Amygdala (tissue), 56 donors: ENCODE measurements around the gene MAP2K6.

ENCODE experiments used
- DNase-seq, 56 donors: peaks; one replicate each; lab custom pipeline; 2025; lab: John Stamatoyannopoulos, UW

Gene MAP2K6

DNA sequence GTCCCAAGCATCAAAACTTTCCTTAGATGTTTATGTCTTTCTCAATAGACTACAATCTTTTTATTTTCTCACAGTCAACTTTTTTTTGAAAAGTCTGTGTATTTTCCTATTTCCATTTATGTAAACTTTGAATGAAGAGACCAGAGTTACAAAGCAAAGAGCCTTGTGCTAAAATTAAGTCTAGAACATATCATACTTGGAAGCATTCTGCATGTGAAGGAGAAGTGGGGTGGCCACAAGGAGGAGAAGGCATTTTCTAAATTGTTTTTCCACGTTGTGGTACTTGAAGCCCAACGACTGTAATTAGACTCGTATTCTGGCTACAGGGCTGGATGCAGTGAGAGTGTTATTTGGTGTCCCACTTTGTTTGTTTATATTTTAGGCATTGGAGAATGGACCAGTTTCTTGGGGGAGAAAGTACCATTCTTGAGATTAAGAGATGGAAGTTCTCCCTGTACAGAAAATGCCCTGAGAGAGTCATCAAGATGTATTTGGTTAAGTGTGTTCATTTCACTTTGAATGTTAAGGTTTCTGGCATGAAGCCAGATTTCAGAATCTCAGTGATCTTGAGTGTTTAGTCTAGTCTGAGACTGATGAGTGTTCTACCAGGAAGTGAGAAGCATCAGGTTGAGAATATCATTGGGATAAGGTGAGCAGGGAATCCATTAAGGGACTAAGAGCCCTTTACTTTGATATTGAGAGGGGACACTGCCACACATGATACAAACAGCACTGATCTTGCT is 71.6 kb downstream of the MAP2K6 start:
- no peak for DNase-seq

DNA sequence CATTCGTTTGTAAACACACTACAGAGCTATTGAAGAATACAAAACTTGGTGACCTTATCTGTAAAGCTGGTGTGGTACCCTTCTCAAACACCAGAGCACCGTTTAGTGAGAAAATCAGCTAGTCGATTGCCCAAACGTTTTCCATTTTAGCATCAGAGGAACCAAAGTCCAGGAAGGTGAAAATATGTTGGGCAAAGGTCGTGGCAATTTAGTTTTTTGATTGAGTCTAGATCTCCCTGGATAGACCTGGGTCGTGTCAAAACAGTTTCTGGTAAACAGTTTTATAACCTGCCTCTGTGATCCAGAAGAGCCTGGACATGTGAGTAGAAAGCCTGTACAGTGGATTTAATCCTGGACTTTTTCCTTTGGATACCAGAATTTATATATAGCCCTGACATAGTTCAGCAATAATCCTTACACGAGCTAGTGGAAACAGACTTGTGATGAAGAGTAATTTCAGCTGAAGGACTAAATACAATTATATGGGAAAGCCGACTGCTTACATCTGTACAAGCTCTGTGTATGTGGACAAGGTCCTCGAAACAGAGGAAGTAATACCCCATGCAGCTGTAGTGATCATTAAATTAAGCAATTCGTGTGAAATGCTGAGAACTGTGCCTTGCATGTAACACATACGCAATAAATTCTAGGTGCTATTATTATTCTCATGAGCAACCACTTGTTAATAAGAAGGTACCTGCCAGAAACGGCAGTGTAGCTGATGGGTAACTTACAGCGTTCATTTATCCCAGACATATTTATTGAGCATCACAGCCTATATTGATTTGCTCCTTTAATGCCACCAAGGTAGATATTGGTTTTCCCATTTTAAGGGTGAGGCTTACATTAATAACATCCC is 72.5 kb downstream of the MAP2K6 start:
- no peak for DNase-seq

DNA sequence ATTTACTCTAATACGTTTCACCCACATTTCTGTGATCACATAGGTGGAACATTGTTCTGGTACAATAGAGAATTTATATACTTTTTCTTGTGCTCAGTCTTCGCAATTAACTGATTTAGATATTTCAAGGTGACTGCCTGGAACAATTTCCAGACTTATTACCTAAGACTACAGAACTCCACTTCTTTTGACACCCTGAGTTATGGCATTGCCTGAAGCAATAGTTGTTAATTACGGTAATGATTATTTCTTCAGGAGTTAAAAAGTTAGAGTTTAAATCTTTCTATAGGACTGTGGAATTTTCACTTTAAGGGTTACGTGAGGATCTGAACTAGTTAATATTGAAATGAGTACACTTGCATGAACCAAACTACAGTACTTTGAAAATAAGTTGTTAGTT is 74.8 kb downstream of the MAP2K6 start:
- no peak for DNase-seq

DNA sequence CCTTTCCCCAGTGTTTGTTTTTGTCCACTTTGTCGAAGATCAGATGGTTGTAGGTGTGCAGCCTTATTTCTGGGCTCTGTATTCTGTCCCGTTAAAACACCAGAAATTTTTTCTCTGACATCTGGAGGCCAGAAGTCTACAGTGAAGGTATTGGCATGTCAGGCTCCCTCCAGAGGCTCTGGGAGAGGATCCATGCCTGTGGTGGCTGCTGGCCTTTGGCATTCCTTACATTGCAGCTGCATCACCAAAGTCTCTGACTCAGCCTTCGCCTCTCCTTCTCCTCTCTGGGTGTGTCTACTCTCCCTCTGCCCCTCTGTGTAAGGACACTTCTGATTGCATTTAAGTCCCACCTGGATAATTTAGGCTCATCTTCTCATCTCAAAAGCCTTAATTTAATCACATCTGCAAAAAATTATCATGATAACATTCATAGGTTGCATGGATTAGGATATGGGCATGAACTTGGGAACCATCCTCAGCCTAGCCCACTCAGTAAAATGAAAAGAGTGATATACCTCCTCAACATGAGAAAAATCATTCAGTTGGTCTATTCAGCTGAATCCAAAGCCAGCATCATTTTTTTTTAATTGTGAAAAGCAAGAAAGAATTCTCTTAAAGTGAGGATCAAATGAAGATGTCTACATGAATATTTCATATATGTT is 78.0 kb downstream of the MAP2K6 start:
- no peak for DNase-seq

DNA sequence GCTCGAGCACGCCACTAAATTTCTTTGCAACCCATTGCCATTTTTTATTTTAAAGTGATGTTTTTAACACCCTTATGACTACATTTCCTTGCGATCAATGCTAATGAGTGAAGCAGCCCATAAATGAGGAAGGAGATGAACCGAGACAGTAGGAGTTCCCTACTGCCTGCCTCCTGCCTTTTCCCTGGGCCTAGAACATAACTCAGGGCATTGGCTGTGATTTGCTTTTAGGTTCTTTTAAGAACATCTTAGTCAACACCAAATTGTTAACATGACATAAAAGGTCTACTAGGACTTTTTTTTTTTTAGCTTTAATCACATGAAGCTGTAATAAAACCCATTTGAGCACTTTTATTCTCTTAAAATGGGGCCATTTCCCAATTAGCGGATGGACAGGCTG is 81.3 kb downstream of the MAP2K6 start:
- DNase-seq = no peak

DNA sequence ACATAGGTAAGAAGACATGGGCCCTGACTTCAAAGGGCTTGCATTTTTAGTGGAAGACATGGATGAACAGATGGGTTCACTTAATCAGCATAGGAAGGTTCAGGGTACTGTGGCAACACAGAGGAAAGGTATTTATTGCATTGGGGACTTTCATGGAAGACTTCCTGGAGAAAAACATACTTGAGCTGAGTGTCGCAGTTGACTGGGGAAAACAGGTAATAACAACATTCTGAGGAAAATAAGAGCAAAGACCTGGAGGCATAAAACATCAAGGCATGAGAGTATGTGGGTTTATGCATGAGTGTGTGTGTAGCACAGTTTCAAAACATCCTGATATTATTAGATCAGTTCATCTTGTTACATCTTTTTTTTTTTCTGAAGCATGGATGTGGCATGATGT is 82.7 kb downstream of the MAP2K6 start:
- no peak for DNase-seq

DNA sequence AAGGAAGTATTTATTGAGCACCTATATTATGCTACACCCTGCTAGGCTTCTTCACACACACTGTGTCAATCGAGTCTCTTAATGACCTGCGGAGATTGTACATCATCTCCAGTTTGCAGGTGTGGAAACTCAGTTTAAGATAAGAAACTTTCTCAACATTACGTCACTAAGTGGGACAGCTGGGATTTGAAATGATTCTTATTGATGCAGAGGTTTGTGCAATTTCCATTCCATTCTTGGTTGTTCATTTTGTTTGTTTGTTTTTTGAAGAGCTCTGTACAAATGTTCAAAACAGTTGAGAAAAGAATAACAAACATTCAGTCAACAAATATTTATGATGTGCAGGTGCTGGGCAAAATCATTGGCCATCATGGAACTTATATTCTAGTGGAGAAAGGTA is 84.8 kb downstream of the MAP2K6 start:
- DNase-seq = no peak

DNA sequence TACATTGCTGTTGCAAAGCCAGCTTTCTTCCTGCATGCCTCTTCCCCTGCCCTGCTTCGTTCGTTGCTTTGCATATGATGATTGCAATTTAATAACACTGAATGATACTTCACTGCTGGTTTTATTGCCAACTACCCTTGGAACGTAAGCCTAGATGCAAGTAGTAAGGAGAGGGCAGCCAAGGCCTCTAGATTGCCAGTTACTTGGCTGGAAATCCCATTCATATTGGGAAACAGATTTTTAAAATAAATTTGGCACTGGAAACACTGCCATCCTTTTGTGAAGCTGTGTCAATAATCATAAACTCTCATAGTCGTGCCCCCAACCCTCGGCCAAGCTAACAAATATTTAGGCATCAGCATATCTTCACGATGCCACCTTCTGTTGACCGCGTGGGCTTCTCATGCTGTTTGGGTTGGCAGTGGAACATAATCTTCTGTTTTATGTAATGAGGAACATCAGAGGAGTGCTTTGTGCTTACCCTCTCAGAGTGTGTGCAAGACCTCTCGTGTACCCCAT is 86.5 kb downstream of the MAP2K6 start:
- peak in 4 of 56 donors; percentile 11 to 31 (median 15) for DNase-seq

DNA sequence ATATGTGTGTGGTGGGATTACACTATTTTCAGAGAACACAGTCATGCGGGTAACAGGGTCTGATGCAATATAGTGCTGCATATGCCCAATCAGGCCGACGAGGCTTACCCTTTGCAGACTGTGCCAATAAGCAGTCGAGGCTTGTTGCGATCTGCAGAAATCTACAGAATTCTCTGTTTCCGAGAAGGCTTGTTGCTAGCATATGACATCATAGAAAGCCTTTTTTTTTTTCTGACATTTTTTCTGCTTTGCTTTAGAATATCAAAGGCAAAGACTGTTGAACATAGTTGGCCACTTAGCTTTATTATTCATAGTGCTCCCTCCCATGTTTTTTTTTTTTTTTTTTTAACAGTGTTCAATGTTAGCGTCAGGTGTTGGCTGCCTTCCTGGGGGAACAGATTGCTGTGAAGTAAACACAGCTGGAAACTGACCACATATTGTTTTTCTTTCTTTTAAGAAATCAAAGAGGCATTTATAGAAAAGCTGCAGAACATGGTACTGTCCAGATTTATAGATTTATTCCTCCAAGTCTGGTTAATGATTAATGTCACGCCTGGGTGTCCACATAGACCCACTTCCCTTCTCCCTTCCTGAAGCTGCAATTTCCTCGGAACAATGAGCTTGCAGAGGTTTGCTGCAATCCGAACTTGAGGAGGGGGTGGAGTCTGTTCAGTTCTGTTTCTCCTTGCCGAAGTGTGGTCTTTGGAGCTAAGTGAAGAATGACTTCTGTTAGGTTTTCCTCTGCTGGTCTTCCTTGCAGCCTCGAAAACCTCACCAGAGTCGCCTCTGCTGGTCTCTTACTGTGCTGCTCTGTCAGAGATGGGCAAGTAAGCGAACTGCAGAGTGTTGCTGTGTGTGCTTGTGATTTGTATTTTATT is 87.3 kb downstream of the MAP2K6 start:
- DNase-seq = peak in 26 of 56 donors; percentile 3 to 50 (median 10)

DNA sequence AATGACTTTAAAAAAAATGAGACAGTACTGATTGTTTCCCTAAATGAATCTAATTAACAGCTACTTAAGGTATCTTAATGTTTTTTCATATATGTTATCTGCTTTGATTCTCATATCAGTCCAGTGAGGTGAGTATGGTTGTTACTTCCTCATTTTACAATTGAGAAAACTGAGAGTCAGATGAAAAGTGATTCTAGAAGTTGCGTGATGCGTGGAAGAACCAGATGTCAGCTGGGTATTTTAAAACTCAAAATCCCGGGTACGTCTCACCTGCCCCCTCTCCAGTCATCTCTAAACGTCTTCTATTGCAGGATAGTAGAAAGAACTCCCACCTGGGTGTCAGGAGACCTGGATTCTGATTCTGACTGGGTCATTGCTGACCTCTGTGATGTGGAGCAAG is 89.2 kb downstream of the MAP2K6 start:
- DNase-seq = no peak

DNA sequence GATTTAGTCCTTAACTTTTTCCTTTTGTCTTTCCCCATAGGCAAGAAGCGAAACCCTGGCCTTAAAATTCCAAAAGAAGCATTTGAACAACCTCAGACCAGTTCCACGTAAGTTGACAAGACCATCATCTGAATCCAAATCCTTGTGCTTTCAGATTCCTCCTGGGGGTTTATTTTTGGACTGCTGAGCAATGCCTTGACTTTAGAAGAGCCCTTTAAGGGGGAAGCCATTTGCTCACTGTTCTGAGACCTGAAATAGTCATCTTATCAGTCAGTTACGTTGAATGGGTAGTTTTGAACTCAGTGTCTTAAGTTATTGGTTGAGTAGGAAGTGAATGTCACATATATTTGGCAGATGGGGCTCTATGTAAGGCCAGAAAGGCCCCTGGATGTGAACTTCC is 91.2 kb downstream of the MAP2K6 start:
- no peak for DNase-seq

DNA sequence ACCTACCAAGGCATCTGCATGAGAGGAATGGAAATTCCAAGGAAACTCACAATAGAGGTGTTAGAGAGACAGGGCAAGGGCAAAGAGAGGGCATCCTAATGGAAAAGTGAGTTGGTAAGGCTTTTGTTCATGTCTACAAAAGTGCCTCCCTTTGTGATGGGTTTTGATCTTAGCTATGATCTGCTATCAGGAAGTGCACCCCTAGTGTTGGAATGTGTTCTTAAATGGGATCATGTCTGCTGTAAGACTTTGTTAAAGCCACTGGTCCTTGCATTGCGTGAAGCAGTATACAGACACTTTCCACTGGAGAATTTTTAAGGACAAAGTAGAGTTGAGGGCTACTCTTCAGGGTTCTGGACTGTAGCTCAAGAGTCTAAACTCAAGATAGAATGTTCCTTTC is 92.0 kb downstream of the MAP2K6 start:
- no peak for DNase-seq

DNA sequence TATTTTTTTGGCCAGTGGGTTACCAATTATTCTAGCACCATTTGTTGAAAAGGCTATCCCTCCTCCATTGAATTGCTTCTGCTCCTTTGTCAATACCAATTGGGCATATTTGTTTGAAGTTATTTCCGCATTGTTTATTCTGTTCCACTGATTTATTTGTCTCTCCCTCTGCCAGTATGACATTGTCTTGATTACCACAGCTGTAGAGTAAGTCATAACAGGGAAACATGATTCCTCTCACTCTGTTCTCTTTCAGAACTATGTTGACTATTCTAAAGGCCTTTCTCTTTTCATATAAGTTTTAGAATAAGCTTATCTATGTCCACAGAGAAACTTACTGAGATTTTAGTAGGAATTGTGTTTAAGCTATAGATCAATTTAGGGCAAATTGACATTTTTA is 94.3 kb downstream of the MAP2K6 start:
- no peak for DNase-seq

DNA sequence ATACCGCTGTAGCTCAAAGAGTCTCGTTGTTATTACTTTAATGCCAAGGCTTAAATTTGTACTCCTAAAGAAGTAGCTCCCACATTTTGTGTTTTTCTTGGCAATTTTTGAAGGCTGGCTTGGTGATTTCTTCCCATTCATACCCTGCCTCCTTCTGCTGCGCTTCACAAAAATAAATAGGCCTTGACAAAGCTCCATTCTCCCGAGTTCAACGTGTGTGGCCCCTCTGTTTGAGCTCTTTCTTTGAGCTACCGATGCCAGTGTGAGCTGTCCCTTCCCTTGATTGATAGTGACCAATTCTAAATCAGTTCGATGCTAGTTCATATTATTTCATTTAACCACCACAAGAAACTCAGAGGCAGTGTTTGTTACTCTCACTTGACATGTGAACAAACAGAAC is 96.8 kb downstream of the MAP2K6 start:
- peak in 1 of 56 donors; percentile 5 for DNase-seq

DNA sequence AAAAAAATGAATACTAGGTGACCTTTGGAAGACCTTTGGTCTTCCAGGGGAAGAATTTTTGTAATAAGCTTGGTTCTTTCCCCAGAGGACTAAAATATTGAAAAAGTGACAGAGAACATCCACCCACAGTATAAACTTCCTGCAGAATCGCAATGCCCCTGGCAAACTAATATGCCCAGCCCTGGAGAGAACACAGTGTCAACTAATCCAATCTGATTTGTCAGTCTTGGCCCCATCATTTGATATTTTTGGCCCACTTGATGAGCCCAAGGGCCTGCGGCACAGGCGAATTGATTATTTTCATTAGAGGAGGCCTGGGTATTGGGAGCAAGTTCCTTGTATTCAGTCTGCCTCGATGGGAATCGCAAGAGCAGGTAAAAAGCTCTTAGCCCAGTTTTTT is 98.4 kb downstream of the MAP2K6 start:
- no peak for DNase-seq

DNA sequence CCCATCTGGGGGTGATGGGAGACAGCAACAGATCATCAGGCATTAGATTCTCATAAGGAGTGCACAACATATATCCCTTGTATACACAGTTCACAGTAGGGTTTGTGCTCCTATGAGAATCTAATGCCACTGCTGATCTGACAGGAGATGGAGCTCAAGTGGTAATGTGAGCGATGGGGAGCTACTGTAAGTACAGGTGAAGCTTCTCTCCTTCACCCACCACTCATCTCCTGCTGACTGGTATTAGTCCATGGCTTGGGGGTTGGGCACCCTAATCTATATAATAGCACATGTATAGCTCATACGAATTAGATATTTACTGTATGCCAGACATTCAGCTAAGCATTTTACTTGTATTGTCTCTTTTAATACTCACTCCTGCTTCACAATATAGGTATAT is 101.7 kb downstream of the MAP2K6 start:
- DNase-seq = no peak

DNA sequence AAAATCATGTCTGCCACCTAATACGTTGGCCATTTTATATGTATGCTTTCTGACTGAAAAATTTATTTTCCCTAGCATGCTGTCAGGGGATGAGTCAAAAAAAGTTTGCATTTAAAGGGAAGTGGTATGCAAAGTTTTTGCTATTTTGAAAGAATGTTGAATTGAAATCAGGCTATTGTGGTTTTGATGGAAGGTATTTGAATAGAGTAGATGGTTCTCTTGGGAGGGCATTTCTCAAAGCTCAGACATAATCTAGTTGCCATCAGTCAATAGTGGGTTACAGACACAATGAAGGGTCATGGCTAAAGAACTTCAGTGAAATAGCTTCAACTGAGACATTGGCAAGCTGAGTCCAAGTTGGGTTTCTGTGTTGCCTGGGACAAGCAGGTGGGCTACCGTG is 102.4 kb downstream of the MAP2K6 start:
- DNase-seq = no peak

DNA sequence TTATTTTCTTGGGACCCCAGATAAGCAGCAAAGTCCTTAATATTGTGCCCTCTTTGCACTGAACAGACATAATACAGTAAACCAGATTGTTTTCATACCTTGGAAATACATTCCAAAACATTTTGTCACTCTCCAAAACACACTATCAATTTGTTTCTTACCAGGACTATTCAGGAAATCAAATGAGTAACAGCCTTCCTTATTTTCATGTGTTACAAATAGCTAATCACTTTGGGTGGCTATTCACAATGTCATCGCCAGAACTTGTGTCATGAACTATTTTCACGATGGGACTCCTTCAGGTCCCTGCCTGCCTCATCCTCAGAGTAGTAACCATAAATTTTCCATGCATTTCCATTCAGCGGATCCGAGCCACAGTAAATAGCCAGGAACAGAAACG is 104.5 kb downstream of the MAP2K6 start:
- no peak for DNase-seq

DNA sequence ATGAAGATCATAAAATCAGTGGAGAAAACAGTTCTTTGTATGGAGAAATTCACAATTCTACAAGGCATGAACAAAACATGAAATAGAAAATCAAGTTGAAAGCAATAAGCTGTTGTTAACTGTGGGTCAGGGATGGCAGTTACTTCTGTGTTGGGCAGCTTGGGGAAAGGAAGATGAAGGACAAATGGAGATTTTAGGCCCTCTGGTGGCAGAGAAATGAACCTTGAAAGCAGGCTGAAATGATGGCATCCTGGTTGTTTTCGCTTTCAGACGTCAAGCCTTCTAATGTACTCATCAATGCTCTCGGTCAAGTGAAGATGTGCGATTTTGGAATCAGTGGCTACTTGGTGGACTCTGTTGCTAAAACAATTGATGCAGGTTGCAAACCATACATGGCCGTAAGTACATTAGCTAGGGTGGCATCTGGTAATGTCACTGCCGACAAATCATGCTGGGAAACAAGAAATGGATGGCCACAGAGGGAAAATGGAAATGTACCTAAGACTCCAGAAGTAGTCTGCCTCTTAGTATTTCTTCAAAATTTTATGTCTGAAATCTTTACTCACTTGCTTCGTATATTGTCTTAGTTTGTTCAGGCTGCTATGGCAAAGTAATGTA is 108.9 kb downstream of the MAP2K6 start:
- DNase-seq = peak in 17 of 56 donors; percentile 1 to 64 (median 8)

DNA sequence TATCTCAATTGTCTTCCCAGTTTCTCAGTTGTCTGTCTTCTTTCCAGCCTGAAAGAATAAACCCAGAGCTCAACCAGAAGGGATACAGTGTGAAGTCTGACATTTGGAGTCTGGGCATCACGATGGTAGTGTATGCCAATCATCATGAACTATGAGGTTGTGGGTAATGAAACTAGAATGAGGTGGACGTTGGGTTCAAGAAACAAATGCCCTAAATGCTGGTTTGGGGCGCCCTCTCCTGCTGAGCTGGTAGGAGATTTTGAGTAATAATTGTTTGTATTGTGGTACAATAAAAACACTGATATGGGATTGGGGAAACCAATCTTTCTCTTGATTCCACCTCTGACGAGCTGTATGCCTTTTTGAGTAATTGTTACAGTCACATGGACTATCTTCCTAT is 110.4 kb downstream of the MAP2K6 start:
- no peak for DNase-seq
